Bone marrow (tissue), 2 donors: ENCODE measurements around the gene KLC4.
"Not testable (repeated sequence)": the region's sequence is repeated elsewhere in the genome, so short reads cannot be mapped to it uniquely, and the experiment has no call there.

Experiments used
- DNase-seq, 2 donors: peaks; one replicate each; lab custom pipeline; 2025; lab: John Stamatoyannopoulos, UW

Gene KLC4

GRCh38 chr6:43070028-43070632 lies 10.7 kb downstream of the KLC4 start:
- peak in 1 of 2 donors; percentile 27 for DNase-seq

DNA sequence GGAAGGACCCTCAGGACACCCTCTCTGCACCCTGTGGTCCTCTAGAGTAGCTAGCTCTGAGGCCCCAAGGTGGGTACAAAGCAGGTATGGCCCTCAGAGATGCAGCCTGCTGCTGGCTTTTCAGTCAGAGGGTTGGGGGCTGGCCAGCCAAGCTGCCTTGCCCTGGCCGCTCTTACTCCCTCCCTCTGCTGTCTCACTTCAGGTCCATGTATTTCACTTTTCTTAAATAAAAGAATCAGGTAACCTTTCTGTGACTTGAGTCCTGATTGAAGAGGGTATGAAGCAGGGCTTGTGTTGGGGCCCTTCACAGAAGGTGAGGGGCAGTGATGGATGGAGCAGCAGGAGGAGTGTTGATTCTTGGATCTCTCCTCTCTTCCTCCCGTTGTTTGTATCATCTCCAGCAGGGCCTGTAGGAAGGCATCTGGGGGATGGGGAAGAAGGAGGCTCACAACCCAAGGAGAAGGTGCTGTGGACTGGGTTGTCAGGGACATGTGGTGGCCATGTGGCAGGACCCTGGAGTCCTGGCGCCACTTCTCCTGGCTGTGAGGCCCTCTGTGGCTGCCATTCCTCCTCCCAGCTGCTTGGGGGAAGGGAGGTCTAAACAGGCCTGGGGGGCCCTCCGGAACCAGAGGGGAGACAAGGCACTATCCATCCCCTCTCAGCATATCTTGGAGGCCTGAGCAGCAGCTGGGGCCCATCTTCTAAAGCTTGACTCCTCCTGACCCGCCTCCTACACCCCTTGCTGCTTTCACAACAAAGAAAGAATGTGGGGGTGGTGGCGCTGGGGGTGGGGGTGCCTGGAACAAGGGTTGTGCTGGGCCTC lies 15.6 kb downstream of the KLC4 start:
- DNase-seq, result no peak

GRCh38 chr6:43075670-43076463 lies 16.4 kb downstream of the KLC4 start, which contains the start of gene PTK7:
Gene PTK7, plus strand, starts transcription at chr6:43076314. Its CDS starts 175 bp downstream, at chr6:43076489.
- DNase-seq, result peak in 1 of 2 donors; percentile 16

- no peak for DNase-seq
These were observed 17.3 kb downstream of the KLC4 start for GRCh38 chr6:43076464-43077332.

GRCh38 chr6:43077333-43077809 lies 17.9 kb downstream of the KLC4 start:
- DNase-seq, result no peak

DNA sequence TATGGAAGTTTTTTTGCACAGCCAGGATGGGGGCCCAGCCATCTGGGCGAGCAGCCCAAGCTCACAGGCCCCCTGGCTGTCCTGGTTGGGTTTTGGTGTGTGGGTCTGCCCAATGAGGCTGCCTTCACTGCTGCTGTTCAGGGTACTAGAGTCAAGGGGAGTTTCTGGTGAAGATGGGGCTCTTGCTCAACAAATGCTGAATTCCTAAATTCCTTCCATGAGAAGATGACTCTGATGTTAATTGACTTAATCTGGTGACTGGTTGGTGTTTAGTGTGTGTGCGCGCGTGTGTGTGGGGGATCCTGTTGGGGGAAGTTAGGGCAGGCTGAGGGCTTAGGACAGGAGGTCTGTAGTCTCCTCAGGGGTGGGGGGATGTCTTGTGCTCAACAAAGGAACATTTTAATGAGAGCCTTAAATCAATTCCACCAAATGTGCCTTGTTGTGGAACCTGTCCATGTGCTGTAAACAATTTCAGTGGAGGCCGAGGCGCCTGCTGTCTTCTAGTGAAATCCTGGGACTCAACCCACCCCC lies 18.6 kb downstream of the KLC4 start:
- no peak for DNase-seq

DNA sequence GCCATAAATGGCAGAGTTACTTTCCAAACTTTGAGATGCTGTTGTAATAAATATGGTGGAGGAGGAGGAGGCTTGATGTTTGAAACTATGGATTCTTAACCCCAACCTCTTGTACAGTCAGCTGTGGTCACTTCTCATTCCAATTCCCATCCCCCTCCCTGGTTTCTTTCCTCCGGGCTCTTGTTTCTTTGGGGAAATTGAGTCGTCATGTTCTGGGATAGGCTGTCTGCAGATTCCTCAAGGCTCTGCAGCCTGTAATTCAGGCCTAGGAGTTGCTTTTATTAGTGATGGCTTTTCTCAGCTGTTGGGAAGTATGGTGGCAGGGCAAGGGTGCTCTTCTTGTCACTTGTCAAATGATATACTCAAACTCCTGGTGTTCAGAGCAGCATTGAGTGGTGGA lies 19.3 kb downstream of the KLC4 start:
- DNase-seq, result no peak

DNA sequence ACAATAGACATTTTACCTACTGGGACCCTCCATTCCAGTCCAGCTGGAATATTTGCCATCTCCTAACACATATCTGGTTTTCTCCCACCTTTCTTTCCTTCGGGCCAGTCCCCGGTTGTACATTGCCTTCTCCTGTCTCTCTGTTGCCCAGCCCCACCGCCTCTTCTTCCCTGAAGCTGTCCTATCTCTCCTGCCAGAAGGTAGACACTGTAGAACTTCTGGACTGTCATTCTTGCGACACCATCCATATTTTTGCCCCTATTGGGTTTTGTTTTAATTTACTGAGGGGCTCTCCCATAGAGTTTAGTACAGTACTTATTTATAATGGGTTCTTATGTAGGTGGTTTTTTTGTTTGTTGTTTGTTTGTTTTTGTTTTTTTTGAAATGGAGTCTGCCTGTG lies 21.6 kb downstream of the KLC4 start:
- no peak for DNase-seq

DNA sequence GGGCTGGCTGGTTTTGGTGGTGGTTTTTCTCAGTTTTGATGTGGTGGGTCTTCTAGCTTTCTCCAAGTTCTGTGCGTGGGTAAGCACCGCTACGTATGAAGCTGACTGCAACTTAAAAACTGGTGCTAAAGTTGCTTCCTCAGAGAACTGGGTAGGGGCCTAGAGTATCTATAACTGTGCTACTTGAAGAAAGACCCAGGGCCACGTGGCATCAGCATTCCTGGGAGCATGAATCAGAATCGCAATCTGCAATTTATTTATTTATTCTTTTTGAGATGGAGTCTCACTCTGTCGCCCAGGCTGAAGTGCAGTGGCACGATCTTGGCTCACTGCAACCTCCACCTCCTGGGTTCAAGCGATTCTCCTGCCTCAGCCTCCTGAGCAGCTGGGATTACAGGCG lies 22.5 kb downstream of the KLC4 start:
- not testable (repeated sequence) for DNase-seq

GRCh38 chr6:43082806-43083655 lies 23.6 kb downstream of the KLC4 start:
- DNase-seq, result no peak

- DNase-seq, result no peak
These were observed 26.7 kb downstream of the KLC4 start for GRCh38 chr6:43086022-43086658.

DNA sequence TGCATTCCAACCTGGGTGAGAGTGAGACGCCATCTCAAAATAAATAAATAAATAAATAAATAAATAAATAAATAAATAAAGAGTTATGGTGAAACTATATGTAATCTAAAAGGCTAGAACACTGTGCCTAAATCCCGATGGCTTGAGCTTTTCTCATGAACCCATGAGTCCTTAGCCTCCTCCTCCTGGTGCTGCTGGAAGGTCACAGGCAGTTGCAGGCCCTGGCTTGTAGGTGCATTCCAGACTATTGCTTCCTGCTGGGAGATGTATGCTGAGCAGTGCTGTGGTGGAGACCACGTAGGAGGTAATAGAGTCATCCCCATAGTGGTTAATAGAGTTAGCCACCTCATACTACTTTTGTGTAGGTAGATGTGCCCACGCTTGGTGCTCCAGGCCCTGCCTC lies 29.2 kb downstream of the KLC4 start:
- no peak for DNase-seq

GRCh38 chr6:43089467-43089866 lies 30.0 kb downstream of the KLC4 start:
- DNase-seq, result no peak

DNA sequence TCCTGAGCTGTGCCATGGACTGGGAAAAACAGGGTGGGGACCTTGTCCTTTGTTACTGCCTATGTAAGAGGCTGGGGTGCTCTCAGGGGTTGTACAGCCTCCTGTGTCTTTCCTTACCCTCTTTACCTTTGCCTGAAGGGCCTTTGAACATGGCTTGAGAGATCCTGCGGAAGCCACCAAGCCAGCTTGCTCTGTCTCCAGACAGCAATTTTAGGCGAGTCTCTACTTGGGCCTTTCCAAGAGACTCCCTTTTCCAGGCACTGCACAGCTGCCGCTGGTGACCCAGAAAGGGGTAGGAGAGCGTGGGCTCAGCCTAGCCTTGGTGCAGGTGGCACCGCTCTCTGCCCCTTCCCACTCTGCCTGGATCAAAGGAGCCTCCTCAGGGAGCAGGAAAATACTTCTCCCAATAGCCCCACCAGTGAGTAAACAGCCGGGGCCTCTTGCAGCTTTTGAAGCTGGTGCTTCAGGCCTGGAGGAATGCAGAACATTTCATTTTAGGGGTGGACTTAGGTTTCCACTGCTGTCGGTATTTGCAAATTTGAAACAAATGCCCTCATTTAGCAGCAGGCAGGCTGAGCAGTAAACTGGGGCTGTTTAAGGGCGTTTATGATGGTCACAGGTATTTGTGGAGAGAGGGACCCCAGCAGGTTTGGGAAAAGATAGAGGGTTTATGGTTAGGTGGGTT lies 30.6 kb downstream of the KLC4 start:
- no peak for DNase-seq

DNA sequence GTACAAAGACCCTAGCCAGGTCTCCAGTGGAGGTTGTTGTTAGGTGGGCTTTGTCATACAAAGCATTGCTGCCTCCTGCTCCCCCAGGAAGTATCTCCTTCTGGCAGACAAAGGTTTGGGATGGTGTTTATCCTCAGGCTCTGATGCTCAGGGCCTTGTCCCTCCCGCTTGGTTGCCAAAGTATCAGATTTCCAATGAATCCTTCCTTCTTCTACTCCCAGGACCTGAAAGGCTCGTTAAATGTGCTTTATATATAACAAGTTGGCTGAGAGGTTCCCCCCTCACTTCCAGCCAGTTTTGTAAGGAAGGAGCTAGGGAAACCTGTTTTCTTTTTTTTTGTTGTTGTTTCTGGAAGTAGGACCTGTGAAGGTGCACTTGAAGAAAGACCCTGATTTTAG lies 31.1 kb downstream of the KLC4 start:
- DNase-seq, result no peak

- no peak for DNase-seq
These were observed 31.6 kb downstream of the KLC4 start for GRCh38 chr6:43091020-43091419.

- no peak for DNase-seq
These were observed 32.1 kb downstream of the KLC4 start for GRCh38 chr6:43091436-43091991.

DNA sequence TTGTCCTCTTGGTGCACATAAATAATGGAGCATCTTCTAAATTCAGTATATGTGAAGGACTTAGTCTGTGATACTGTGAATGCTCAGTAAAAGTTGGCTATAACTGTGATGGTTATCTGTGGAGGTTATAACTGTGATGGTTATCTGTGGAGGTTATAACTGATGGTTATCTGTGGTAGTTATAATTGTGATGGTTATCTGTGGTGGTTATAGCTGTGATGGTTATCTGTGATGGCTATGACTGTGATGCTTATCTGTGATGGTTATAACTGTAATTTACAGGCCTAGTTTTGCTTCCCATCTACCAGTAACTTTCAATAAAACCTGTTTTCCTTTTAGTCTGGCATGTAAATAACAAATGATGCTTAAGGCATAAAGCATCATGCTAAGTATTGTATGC lies 33.2 kb downstream of the KLC4 start:
- DNase-seq, result no peak
